Fibroblast of villous mesenchyme (primary cell): Measurements from ENCODE around the gene TMUB1. TPM values are rescaled to one million over a fixed set of nuclear protein-coding genes. Genes with fewer than 3 reads are reported as not detected.

Experiments used
- DNase-seq: peaks from one replicate; pipeline ENCODE4 v3.0.0-alpha.2; 2010; ENCODE audit warnings: low read depth
- H3K4me3 ChIP-seq: 2 replicates; pipeline ENCODE4 v1.5.1; 2011; ENCODE audit warnings: low read depth, mild to moderate bottlenecking, low read length
- total RNA-seq: library from RNA; depleted of rRNA; stranded (reverse); fragments of >200 nt; gene quantifications from 2 replicates; pipeline ENCODE4 v1.2.3, GENCODE V29; 2012
- TF ChIP-seq, protein P1 (sequence below): IDR thresholded peaks from 2 replicates; pipeline ENCODE4 v1.5.1; 2012; ENCODE audit warnings: low read depth, mild to moderate bottlenecking, low read length; ENCODE audit not compliant: insufficient read depth

Gene TMUB1
- total RNA-seq, 1 donor, result 17.7 TPM

DNA sequence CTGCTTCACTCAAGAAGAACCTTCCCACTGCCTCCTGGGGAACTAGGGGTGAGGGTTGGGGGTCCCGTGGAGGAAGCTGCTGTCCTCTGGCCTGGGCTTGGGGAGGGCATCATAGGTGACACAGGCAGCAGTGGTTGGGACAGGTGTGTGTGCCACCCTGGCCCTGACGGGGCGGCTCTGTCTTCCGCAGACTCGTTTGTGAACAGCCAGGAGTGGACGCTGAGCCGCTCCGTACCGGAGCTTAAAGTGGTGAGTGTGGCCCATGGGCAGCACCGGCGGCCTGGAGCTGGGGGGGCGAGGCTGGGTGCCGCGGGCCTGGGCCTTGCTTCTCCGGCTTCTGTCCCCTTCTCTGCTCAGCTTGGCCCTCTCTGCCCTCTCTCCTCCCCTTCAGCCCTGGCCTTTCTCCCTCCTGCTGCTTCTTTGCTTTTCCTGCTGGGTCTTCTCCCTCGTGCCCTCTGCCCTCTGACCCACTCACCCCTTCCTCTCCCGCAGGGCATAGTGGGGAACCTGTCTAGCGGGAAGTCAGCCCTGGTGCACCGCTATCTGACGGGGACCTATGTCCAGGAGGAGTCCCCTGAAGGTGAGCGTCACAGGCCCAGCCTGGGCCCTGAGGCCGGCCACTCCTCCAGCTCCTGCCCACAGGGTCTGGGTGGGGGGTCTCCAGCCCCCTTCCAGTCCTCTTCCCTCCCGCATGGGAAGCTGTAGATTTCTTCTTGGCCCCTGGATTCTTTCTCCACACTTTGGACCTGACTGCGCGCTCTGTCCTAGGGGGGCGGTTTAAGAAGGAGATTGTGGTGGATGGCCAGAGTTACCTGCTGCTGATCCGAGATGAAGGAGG lies 33.5 kb upstream of the TMUB1 start:
- DNase-seq, result no peak
- TF ChIP-seq, protein P1, sequence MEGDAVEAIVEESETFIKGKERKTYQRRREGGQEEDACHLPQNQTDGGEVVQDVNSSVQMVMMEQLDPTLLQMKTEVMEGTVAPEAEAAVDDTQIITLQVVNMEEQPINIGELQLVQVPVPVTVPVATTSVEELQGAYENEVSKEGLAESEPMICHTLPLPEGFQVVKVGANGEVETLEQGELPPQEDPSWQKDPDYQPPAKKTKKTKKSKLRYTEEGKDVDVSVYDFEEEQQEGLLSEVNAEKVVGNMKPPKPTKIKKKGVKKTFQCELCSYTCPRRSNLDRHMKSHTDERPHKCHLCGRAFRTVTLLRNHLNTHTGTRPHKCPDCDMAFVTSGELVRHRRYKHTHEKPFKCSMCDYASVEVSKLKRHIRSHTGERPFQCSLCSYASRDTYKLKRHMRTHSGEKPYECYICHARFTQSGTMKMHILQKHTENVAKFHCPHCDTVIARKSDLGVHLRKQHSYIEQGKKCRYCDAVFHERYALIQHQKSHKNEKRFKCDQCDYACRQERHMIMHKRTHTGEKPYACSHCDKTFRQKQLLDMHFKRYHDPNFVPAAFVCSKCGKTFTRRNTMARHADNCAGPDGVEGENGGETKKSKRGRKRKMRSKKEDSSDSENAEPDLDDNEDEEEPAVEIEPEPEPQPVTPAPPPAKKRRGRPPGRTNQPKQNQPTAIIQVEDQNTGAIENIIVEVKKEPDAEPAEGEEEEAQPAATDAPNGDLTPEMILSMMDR, result no peak
- no peak overlapping the region for H3K4me3 ChIP-seq

DNA sequence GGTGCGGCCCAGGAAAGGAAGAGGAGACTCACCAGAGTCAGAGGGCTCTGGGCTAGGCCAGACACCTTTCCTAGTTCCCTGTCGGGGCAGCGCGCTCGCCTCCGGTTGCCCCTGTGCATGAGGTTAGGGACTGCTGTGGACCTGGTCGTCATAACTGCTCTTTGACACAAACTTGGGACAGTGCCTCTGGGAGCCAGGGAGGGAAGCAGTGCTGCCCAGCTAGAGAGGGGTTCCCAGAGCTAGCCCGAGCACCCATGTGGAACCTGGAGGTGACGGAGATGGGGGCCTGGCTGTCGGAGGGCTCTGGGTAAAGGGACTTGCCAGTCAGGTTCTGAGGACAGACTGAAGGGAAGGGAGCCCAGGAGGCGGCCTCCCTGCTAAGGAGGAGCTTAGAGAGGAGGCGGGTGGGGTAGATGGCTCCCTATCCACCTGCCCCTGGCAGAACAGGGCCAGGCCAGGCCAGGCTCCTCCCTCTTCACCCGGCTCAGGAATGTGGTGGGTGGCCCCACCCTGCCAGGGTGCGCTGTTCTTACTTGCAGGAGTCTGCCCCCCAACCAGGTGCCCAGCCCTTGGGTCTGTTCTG lies 32.6 kb upstream of the TMUB1 start:
- no peak for DNase-seq
- H3K4me3 ChIP-seq, result peak overlapping the region; percentile 21
- TF ChIP-seq, protein P1, result no peak

DNA sequence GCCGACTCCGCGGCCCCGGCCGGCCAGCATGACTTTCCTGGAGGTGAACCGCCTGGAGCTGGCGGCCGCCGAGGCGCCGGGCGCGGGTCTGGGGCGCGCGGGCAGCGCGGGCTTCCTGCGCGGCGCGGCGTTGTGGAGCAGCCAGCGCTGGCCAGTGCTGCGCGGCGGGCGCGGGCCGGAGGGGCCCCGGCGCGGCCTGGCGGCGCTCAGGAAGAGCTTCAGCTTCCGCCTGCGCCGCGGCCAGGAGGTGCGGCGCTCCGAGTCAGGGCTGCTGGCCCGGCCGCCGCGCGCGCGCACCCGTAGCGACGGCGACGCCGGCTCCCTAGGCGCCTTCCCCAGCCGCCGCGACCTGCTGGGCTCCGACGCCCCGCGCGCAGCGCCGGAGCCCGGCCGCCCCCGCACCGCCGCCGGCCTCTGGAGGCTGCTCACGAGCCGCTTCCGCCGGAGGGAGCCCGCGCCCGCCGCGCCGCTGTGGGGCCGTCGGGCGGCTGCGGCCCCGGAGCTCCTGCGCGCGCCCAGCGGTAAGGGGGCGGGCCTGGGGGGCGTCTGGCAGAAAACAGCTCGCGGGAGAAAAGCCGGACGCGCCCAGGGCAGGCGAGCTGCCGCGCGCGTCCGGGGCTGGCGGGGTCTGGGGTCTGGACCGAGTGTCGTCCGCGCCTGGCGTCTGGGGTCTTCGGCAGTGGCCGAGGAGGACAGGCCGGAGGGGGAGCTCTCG lies 32.0 kb upstream of the TMUB1 start:
- DNase-seq, result peak; percentile 38
- TF ChIP-seq, protein P1, result no peak
- peak overlapping the region; percentile 21 for H3K4me3 ChIP-seq

DNA sequence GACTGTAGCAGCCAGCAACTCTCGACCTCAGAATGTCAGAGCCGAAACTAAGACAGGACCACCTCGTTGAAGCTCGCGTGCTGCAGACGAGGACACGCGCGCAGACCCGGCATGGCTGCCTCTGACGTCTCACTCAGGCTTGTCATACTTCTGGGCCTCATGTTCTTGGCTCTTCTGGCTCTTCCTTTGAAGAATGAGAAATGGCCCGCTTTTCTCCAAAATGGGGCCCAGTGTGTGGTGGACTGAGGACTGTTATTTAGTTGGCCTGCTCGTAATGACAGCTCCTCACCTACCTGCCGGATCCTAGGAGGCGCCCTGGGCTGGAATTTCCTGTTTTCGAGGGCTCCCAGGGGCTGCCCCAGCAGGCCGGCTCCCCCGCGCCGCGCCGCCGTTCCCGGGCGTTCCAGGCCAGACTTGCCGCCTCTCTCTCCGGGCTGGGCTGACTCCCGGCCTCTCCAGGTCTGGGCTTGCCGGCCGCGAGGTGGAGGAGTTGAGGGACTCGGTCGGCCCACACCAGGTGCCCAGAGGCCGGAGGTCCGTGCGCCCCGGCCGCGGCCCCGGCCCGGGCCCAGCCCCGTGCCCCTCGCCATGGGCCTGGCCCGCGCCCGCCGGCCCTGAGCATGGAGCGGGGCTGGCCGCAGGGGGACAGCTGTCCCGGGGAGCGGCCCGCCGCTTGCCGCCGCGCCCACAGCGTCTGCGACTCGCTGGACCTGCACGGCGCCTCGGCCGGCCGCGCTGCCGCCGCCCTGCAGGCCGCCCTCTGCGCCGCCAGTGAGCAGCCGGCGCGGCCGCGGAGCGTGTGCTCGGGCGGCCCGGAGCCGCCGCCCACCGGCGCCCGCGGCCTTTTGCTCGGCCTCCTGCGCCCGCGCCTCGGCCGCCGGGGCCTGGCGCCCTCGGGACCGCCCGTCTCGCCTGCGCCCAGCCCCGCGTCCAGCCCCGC lies 31.1 kb upstream of the TMUB1 start:
- no peak for DNase-seq
- TF ChIP-seq, protein P1, result no peak
- peak overlapping the region; percentile 21 for H3K4me3 ChIP-seq

DNA sequence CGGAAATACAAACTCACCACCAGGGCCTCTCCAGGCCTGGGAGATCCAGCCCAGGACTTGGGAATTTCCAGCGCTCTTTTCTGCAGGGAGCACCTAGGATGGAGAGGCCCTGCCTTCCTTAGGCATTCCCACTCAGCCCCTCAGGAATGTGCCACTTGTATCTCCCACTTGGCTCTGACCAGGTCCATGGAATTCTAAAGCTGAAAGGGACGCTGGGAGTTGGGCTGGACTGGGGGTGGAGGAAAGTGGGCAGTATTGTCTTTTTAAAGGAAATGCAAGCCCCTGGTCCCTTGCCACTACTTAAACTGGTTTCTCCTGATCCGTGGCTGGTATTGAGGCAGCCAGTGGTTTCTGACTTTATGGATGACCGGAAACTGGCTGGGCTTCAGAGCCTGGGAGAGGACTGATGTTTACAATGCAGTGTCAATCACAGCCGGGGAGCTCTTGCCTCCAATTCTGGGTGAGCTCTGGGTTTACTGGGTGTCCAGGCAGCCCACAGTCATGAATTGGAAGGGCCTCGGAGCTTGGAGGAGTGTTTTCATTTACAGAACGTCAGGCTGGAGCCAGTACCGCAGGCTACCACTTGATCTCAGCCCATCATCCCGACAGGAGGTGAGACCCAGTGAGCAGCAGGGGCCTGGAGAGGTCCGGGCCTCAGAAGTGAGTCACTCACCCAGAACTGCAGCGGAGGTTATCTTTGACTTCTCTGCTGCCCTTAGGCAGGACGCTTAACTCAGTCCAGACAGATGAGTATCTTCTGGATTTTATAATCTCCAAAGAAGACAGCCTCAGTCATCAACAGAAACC lies 30.3 kb upstream of the TMUB1 start:
- peak; percentile 86 for DNase-seq
- TF ChIP-seq, protein P1, result no peak
- H3K4me3 ChIP-seq, result peak overlapping the region; percentile 21
